DOHH2 (cell line): ENCODE measurements around the gene AKAP13.

Experiments
- H3F3A ChIP-seq: fragments of 200-600 bp; sonication (generic), shearing (Covaris generic); 2 replicates; pipeline ENCODE4 v1.6.0; 2016; ENCODE audit warnings: antibody characterized with exemption, mild to moderate bottlenecking; ENCODE audit not compliant: control insufficient read depth, insufficient read depth
- H3K27ac ChIP-seq: fragments of 200-600 bp; sonication (generic); 2 replicates; pipeline ENCODE4 v1.5.1; 2014; ENCODE audit warnings: low read depth, mild to moderate bottlenecking, low read length, moderate library complexity
- H3K27me3 ChIP-seq: fragments of 200-600 bp; sonication (generic); 2 replicates; pipeline ENCODE4 v1.6.1; 2014; ENCODE audit warnings: mild to moderate bottlenecking, low read length, mixed read lengths; ENCODE audit not compliant: control insufficient read depth
- H3K36me3 ChIP-seq: fragments of 200-600 bp; sonication (generic); 2 replicates; pipeline ENCODE4 v1.6.1; 2014; ENCODE audit warnings: mild to moderate bottlenecking, low read length, moderate library complexity, mixed read lengths; ENCODE audit not compliant: control insufficient read depth
- H3K4me1 ChIP-seq: fragments of 200-600 bp; sonication (generic); 2 replicates; pipeline ENCODE4 v1.6.1; 2014; ENCODE audit warnings: mild to moderate bottlenecking, low read length, mixed read lengths; ENCODE audit not compliant: control insufficient read depth
- H3K4me2 ChIP-seq: fragments of 200-600 bp; sonication (generic); 2 replicates; pipeline ENCODE4 v1.6.0; 2014; ENCODE audit warnings: mild to moderate bottlenecking, low read length, moderate library complexity
- H3K4me3 ChIP-seq: fragments of 200-600 bp; sonication (generic); 2 replicates; pipeline ENCODE4 v1.5.1; 2014; ENCODE audit warnings: mild to moderate bottlenecking, low read length, mixed read lengths
- H3K79me2 ChIP-seq: fragments of 200-600 bp; sonication (generic); 2 replicates; pipeline ENCODE4 v1.6.1; 2014; ENCODE audit warnings: mild to moderate bottlenecking, low read length, mixed read lengths; ENCODE audit not compliant: control insufficient read depth
- H3K9me2 ChIP-seq: fragments of 200-600 bp; sonication (generic); replicated peaks from 2 replicates; pipeline ENCODE4 v1.6.1; 2014; ENCODE audit warnings: mild to moderate bottlenecking, low read length, mixed read lengths; ENCODE audit not compliant: control insufficient read depth
- H3K9me3 ChIP-seq: fragments of 200-600 bp; sonication (generic); 2 replicates; pipeline ENCODE4 v1.6.1; 2014; ENCODE audit warnings: antibody characterized with exemption, low read length, mixed read lengths; ENCODE audit not compliant: control insufficient read depth, insufficient read depth
- H4K20me1 ChIP-seq: fragments of 200-600 bp; sonication (generic); 2 replicates; pipeline ENCODE4 v1.6.0; 2014; ENCODE audit warnings: low read depth, mild to moderate bottlenecking, antibody characterized with exemption, low read length, moderate library complexity; ENCODE audit not compliant: control insufficient read depth, insufficient read depth
- EZH2phosphoT487 ChIP-seq: fragments of 200-600 bp; sonication (generic); IDR thresholded peaks from 2 replicates; pipeline ENCODE4 v1.6.1; 2017; ENCODE audit warnings: borderline replicate concordance, mild to moderate bottlenecking, antibody characterized with exemption, low read length, moderate library complexity, mixed read lengths
- TF ChIP-seq, protein P1 (sequence below): fragments of 200-600 bp; sonication (generic); IDR thresholded peaks from one replicate; pipeline ENCODE4 v1.5.1; 2014; ENCODE audit warnings: antibody characterized with exemption, mild to moderate bottlenecking, low read depth, low read length; ENCODE audit not compliant: poor library complexity, severe bottlenecking

The AKAP13 gene

DNA sequence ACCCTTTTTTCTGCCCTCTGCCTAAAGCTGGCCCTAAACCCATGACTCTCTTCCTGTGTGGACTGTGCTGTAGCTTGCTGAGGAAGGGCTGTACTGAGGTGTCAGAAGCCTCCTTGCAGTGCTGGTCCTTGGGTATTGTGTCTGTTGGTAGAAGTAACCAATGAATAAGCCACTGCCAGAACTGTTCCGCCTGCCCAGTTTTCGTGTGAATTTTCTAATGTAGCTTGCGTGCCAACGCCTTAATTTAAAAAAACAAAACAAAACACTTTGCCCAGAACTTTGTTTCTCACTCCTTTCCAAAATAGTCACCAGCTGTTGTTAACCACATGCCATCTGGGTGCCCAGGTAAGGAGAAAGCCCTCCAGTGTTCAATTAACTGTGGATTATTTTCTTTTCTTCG, 312.5 kb downstream of the AKAP13 start:
- Histone ChIP-seq H3K79me2 (peaks cover 79% of the 10 kb centered on the region), H3K9me3 (no peaks in the 10 kb centered on the region), H4K20me1 (no peaks in the 10 kb centered on the region), H3K36me3 (peaks cover 84% of the 10 kb centered on the region), H3K4me1 (peaks cover 73% of the 10 kb centered on the region), H3F3A (peaks cover 35% of the 10 kb centered on the region), H3K27ac (peak overlapping the region; percentile 93), H3K4me2 (peak overlapping the region; percentile 66), H3K27me3 (no peaks in the 10 kb centered on the region), H3K9me2 (no peaks in the 10 kb centered on the region), H3K4me3 (peak overlapping the region; percentile 80)
- TF ChIP-seq EZH2phosphoT487 = no peak

DNA sequence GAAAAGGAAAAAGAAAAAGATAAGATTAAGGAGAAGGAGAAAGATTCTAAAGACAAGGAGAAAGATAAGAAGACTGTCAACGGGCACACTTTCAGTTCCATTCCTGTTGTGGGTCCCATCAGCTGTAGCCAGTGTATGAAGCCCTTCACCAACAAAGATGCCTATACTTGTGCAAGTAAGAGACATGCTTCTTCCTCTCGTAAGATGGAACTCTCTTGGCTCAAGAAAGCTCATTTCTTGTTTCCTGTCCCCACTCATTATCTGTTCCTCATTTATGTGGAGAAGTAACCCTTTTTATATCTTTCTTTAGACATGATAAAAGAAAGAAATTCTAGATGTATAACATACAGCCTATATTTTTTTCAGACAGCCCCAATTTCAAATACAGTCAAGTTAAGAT, 312.9 kb downstream of the AKAP13 start:
- H3K27me3 ChIP-seq = no peaks in the 10 kb centered on the region
- peak overlapping the region; percentile 80 for H3K4me3 ChIP-seq
- H3K4me1 ChIP-seq = peaks cover 71% of the 10 kb centered on the region
- no peaks in the 10 kb centered on the region for H4K20me1 ChIP-seq
- H3K27ac ChIP-seq = peak overlapping the region; percentile 93
- TF ChIP-seq, protein P1, sequence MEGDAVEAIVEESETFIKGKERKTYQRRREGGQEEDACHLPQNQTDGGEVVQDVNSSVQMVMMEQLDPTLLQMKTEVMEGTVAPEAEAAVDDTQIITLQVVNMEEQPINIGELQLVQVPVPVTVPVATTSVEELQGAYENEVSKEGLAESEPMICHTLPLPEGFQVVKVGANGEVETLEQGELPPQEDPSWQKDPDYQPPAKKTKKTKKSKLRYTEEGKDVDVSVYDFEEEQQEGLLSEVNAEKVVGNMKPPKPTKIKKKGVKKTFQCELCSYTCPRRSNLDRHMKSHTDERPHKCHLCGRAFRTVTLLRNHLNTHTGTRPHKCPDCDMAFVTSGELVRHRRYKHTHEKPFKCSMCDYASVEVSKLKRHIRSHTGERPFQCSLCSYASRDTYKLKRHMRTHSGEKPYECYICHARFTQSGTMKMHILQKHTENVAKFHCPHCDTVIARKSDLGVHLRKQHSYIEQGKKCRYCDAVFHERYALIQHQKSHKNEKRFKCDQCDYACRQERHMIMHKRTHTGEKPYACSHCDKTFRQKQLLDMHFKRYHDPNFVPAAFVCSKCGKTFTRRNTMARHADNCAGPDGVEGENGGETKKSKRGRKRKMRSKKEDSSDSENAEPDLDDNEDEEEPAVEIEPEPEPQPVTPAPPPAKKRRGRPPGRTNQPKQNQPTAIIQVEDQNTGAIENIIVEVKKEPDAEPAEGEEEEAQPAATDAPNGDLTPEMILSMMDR = no peak
- TF ChIP-seq EZH2phosphoT487 = no peak
- peaks cover 84% of the 10 kb centered on the region for H3K36me3 ChIP-seq
- no peaks in the 10 kb centered on the region for H3K9me3 ChIP-seq
- peaks cover 31% of the 10 kb centered on the region for H3F3A ChIP-seq
- H3K4me2 ChIP-seq = peak overlapping the region; percentile 66
- H3K79me2 ChIP-seq = peaks cover 83% of the 10 kb centered on the region
- H3K9me2 ChIP-seq = no peaks in the 10 kb centered on the region

DNA sequence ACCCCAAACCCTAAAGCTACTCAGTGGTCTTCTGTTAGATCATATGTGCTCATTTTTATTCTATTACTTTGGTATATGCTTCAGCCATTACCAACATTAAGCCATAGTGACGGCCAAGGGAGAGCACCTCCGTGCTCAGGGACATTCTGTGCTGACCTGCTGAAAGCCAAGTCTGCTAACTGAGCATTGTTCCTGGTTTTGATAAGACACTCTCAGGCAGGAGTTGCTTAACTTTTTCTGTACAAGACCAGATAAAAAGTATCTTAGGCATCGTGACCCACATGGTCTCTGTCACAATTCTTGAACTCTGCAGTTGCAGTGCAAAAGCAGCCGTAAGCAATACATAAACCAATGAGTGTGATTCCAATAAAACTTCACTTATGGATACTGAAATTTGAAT, 313.7 kb downstream of the AKAP13 start:
- H3K27ac ChIP-seq = peak overlapping the region; percentile 93
- no peaks in the 10 kb centered on the region for H4K20me1 ChIP-seq
- H3K4me2 ChIP-seq = peak overlapping the region; percentile 66
- H3K79me2 ChIP-seq = peaks cover 90% of the 10 kb centered on the region
- no peaks in the 10 kb centered on the region for H3K9me2 ChIP-seq
- no peaks in the 10 kb centered on the region for H3K27me3 ChIP-seq
- H3F3A ChIP-seq = peaks cover 23% of the 10 kb centered on the region
- H3K4me1 ChIP-seq = peaks cover 70% of the 10 kb centered on the region
- TF ChIP-seq, protein P1 = no peak
- no peak for TF ChIP-seq EZH2phosphoT487
- no peak overlapping the region for H3K4me3 ChIP-seq
- H3K36me3 ChIP-seq = peaks cover 82% of the 10 kb centered on the region
- H3K9me3 ChIP-seq = no peaks in the 10 kb centered on the region

DNA sequence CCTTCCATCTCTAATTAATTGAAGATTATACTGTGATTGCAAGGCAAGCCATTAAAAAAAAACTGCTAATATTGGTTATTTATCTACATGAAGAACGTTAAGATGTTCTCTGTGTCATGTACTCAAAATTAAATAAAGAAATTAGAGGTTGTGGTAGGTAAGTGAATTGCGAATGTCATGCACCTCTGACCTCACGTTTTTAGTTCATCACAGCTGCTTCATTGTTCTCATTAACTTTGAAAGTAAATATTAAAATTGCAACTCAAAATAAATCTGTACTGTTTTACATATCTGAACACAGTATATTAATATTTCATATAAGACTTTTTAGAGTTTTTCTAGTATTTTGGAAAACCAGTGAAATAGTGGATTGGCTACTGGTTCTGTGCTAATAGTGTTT, 320.4 kb downstream of the AKAP13 start:
- Histone ChIP-seq H3K4me2 (peak overlapping the region; percentile 75), H3K9me3 (no peaks in the 10 kb centered on the region), H3F3A (peaks cover 39% of the 10 kb centered on the region), H3K27ac (peak overlapping the region; percentile 97), H3K79me2 (peaks cover 83% of the 10 kb centered on the region), H4K20me1 (no peaks in the 10 kb centered on the region), H3K4me3 (peak overlapping the region; percentile 69), H3K4me1 (peaks cover 86% of the 10 kb centered on the region), H3K27me3 (no peaks in the 10 kb centered on the region), H3K9me2 (no peaks in the 10 kb centered on the region), H3K36me3 (peaks cover 60% of the 10 kb centered on the region)
- no peak for TF ChIP-seq EZH2phosphoT487
- TF ChIP-seq, protein P1 = no peak
